NCI-H2081 (cell line): ENCODE data around the gene AFAP1L2.

Source experiments
- DNase-seq, 2 experiments: peaks; one replicate each; lab custom pipeline; 2025; lab: John Stamatoyannopoulos, UW

Gene AFAP1L2

GRCh38 chr10:114290038-114290437, 114.3 kb downstream of the AFAP1L2 start:
- no peak for DNase-seq

DNA sequence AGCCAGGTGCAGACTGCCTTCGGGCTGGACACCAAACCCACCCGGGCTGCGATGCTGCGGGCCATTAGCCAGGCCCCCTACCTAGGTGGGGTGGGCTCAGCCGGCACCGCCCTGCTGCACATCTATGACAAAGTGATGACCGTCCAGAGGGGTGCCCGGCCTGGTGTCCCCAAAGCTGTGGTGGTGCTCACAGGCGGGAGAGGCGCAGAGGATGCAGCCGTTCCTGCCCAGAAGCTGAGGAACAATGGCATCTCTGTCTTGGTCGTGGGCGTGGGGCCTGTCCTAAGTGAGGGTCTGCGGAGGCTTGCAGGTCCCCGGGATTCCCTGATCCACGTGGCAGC, 115.2 kb downstream of the AFAP1L2 start:
- no peak for DNase-seq

GRCh38 chr10:114288424-114289095, 115.7 kb downstream of the AFAP1L2 start:
- no peak for DNase-seq

GRCh38 chr10:114286921-114287320, 117.4 kb downstream of the AFAP1L2 start:
- DNase-seq, result no peak

- DNase-seq, result no peak
Measured at GRCh38 chr10:114285961-114286441, 118.3 kb downstream of the AFAP1L2 start.

- DNase-seq, result no peak
Measured at GRCh38 chr10:114284346-114285071, 119.8 kb downstream of the AFAP1L2 start.

DNA sequence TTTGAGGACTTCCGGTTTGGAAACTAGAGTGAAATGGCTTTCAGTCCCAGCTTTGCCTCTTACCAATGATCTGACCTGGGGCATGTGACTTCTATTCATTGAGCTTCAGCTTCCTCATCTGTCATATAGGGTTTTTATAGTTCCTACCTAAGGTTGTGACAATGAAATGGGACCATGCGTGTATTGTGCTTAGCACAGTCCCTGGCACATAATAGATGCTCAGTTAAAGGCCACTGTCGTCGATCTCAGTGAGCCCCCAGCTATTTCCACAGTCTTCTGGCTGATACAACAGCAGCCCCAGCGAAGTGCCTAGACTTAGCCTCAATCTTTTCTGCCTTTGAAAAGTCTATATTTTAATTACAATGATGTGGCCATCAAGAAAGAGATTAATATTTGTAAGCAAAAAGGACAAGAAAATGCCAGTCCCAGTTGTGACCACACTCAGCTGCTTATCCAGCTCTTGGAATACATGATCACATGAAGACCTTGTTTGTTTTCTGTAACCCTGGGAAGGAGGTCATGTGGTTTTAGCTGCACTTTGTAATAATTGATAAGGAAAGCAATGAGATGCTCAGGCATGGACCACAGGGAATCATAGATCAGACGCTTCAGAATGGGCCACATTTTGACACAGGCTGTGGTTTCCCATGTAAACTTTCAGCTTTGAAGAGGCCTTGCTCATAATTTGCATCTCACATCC, 120.6 kb downstream of the AFAP1L2 start:
- DNase-seq, result no peak

DNA sequence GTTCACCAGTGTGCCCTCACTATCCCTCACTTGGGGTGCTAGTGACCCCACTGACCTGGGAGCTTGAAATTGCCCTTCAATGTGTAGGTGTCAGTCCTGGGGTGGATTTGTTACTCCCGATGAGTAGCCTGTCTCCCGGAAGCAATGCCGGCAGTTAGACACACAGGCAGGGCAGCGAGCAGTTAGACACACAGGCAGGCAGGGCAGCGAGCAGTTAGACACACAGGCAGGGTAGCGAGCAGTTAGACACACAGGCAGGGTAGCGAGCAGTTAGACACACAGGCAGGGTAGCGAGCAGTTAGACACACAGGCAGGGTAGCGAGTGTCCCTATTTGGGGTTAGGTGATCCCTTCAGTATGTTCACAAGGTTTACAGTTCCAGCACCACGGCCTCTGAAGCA, 121.2 kb downstream of the AFAP1L2 start:
- no peak for DNase-seq

- DNase-seq, result no peak
Measured at GRCh38 chr10:114282526-114282925, 121.8 kb downstream of the AFAP1L2 start.

DNA sequence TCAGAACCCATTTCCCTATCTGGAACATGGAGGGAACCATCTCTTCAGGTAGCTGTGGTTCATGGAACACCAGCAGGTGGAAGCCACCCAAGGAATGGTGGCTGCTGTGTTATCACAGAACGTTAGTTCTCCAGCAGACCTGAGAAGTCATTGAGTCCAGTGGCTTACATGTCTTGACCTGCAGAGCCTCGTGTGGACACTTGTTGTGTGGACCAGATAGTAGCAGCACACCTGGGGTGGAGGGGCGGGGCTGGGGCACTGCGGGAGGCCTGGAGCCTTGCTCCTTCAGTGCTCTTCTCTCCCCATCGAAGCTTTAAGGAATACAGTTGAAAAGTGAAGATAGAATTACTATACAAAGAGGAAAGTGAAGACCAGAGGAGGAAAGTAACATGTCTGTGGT, 122.8 kb downstream of the AFAP1L2 start:
- DNase-seq, result no peak

GRCh38 chr10:114281006-114281405, 123.3 kb downstream of the AFAP1L2 start:
- DNase-seq, result no peak

GRCh38 chr10:114279901-114280644, 124.2 kb downstream of the AFAP1L2 start:
- no peak for DNase-seq

GRCh38 chr10:114279289-114279688, 125.0 kb downstream of the AFAP1L2 start:
- DNase-seq, result no peak

DNA sequence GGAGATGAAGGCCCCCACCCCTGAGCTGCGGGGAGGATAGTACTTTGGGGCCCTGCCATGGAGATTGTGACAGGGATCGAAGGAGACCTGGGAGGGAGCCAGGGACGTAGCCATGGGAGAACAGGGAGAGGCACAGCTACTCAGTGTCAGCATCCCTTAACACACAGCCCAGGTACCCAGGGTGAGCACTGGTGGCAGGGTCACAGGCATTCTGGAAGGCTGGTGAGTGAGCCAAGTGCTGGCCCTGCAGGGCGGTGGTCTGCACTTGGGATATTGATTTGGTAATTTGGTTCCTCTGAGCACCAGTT, 125.5 kb downstream of the AFAP1L2 start:
- DNase-seq, result no peak

- DNase-seq, result no peak
Measured at GRCh38 chr10:114278140-114278883, 126.0 kb downstream of the AFAP1L2 start.

- no peak for DNase-seq
Measured at GRCh38 chr10:114276671-114277070, 127.6 kb downstream of the AFAP1L2 start.

GRCh38 chr10:114276066-114276465, 128.2 kb downstream of the AFAP1L2 start:
- DNase-seq, result no peak

DNA sequence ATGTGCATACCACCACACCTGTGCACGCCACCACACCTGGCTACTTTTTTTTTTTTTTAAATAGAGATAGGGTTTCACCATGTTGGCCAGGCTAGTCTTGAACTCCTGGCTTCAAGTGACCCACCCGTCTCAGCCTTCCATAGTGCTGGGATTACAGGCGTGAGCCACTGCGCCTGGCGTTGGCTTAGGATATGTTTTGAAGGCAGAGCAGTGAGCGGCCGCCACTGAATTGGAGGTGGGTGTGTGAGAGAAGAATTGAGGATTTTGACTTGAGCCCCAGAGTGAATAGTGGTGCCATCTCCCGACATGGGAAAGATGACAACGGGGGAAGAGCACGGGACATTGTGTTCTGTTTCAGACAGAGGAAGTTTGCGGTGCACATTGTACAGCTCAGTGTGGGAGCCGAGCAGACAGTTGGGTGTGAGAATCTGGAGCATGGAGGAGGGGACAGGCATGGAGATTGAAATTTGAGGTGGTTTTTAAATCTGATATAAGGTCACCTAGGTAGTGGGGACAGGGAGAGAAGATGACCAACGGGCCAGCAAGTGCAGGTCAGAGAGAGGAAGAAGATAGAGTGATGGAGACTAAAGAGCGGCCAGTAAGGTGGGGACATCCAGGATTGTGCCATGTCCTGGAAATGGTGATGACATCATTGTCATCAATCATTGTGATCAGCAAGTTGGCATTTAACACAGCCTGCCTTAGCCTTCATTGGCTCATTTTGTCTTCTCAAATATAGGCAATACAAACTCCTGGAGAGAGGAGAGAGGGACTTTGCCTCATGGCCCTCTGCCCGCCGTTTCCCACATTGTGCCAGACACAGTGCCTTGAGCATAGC, 129.5 kb downstream of the AFAP1L2 start:
- no peak for DNase-seq

GRCh38 chr10:114273910-114274309, 130.4 kb downstream of the AFAP1L2 start:
- DNase-seq, result no peak

DNA sequence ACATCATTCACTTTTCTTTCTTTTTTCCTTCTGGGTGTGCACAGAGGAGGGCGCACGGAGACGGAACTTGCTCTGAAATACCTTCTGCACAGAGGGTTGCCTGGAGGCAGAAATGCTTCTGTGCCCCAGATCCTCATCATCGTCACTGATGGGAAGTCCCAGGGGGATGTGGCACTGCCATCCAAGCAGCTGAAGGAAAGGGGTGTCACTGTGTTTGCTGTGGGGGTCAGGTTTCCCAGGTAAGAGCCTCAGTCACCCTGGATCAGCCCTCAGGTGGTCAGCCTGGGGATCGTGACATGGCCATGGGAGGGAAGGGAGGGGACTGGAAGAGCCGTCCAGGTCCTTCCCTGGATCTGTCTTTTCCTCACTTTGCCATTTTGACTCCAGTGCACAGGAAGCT, 131.6 kb downstream of the AFAP1L2 start:
- no peak for DNase-seq

- no peak for DNase-seq
Measured at GRCh38 chr10:114271779-114272167, 132.5 kb downstream of the AFAP1L2 start.
